ENCODE results near the gene USP10.

DNA sequence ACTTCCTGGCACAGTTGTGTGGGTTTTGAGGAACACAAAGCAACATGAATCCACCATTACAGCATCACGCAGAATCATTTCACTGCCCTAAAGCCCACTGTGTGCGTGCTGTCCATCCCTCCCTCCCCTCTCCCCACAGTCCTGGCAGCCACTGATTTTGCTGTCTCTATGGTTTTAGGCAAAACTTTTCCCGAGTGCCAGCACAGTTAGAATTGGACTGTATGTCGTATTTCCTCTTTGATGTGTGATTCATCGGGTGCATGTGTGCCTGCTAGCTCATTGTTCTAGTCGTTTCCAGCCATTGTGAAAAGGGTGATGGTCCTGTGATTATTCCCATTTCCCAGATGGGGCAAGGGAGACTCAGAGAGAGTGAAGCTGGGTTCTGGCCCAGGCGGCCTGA is 38.8 kb upstream of the USP10 start:
- TF ChIP-seq POLR2AphosphoS5 (IDR thresholded peaks at IDR 0.05) (no peak), POLR2A (IDR thresholded peaks at IDR 0.05) (no peak), CTCF (IDR thresholded peaks at IDR 0.05) (no peak), EP300 (IDR thresholded peaks at IDR 0.05) (no peak)
